HCT116 (cell line): Measurements from ENCODE around the gene GNS. TPM values are rescaled to one million over a fixed set of nuclear protein-coding genes. Genes with fewer than 3 reads are reported as not detected.
A peak's percentile ranks its signal among the peaks of the same experiment; 100 is the strongest.
"Not testable (repeated sequence)": the region's sequence is repeated elsewhere in the genome, so short reads cannot be mapped to it uniquely, and the experiment has no call there.

ENCODE experiments used
- ATAC-seq: fragments of 200-7000 bp; cut with Tn5 transposase; 2 replicates; pipeline ENCODE4 v1.9.1; 2020; ENCODE audit warnings: mild to moderate bottlenecking, moderate library complexity
- BruUV-seq: library from RNA; stranded (reverse); fragments of 400-500 nt; replicated peaks from 2 replicates; lab custom pipeline; 2021; lab: Mats Ljungman, UMichigan
- CTCF ChIA-PET: fragments of 300-600 bp; sonication (Branson Sonifier 250); formaldehyde crosslinking; loops from one replicate; lab custom pipeline; 2021; ENCODE audit warnings: antibody characterized with exemption; lab: Charles Lee
- POLR2A ChIA-PET: fragments of 300-600, 350-600 bp; sonication (Branson Sonifier 250); formaldehyde crosslinking; loops from one replicate; lab custom pipeline; 2021; ENCODE audit warnings: antibody characterized with exemption; lab: Charles Lee
- RAD21 ChIA-PET, 2 experiments: fragments of 300-600 bp; sonication (Branson Sonifier 250); formaldehyde crosslinking; loops; one replicate each; lab custom pipeline; 2023; ENCODE audit warnings: low total read pairs in 2 of 2; ENCODE audit not compliant: uncharacterized antibody in 2 of 2, unreplicated experiment in 2 of 2, low non-redundant PET in 1 of 2; lab: Charles Lee
- DNase-seq: peaks from one replicate; pipeline ENCODE4 v3.0.0-alpha.2; 2010; ENCODE audit warnings: low read depth, low spot score
- H2AFZ ChIP-seq: fragments of 200-600 bp; shearing (Covaris generic), sonication (generic); 2 replicates; pipeline ENCODE4 v1.6.1; 2017; ENCODE audit warnings: low read depth, mixed run types, mixed read lengths, antibody characterized with exemption, low read length; ENCODE audit not compliant: poor library complexity, severe bottlenecking
- H3K27ac ChIP-seq: 2 replicates; pipeline ENCODE4 v1.5.1; 2012; ENCODE audit warnings: low read depth, low read length
- H3K27me3 ChIP-seq: fragments of 200-600 bp; sonication (generic); 2 replicates; pipeline ENCODE4 v1.6.1; 2016; ENCODE audit warnings: mixed run types, low read length, mixed read lengths; ENCODE audit not compliant: insufficient read depth
- H3K36me3 ChIP-seq, 2 experiments: fragments of 200-500 bp in 1 of 2; fragments of 200-600 bp in 1 of 2; sonication (Bioruptor generic) in 1 of 2; sonication (generic) in 1 of 2; 2 replicates each; pipeline versions ENCODE4 v1.5.1 to v1.6.1; 2014 to 2016; ENCODE audit warnings: low read length in 2 of 2, inconsistent platforms in 1 of 2, mixed read lengths in 1 of 2, mixed run types in 1 of 2; ENCODE audit not compliant: insufficient read depth in 2 of 2, control insufficient read depth in 1 of 2
- H3K4me1 ChIP-seq, 2 experiments: fragments of 200-600 bp in 1 of 2; sonication (generic) in 1 of 2; 2 replicates each; pipeline versions ENCODE4 v1.5.1 to v1.6.1; 2012 to 2017; ENCODE audit warnings: low read length in 2 of 2, inconsistent platforms in 1 of 2, mild to moderate bottlenecking in 1 of 2, mixed read lengths in 1 of 2, mixed run types in 1 of 2, moderate library complexity in 1 of 2; ENCODE audit not compliant: insufficient read depth in 2 of 2, control insufficient read depth in 1 of 2
- H3K4me2 ChIP-seq: fragments of 200-600 bp; sonication (generic); 2 replicates; pipeline ENCODE4 v1.6.1; 2017; ENCODE audit warnings: mixed run types, low read length, mixed read lengths
- H3K4me3 ChIP-seq, 2 experiments: fragments of 200-600 bp in 1 of 2; sonication (generic) in 1 of 2; replicated peaks in 1 of 2; 2 replicates each; pipeline ENCODE4 v1.5.1; 2011 to 2016; ENCODE audit warnings: low read length in 2 of 2, control low read depth in 1 of 2, low read depth in 1 of 2, mild to moderate bottlenecking in 1 of 2, mixed read lengths in 1 of 2, mixed run types in 1 of 2
- H3K79me2 ChIP-seq: fragments of 200-600 bp; sonication (generic); 2 replicates; pipeline ENCODE4 v1.6.1; 2017; ENCODE audit warnings: mild to moderate bottlenecking, mixed run types, low read length, moderate library complexity, mixed read lengths; ENCODE audit not compliant: insufficient read depth
- H3K9ac ChIP-seq: fragments of 200-600 bp; sonication (generic); 2 replicates; pipeline ENCODE4 v1.6.1; 2016; ENCODE audit warnings: low read length, mixed read lengths
- H3K9me2 ChIP-seq: fragments of 200-600 bp; sonication (generic), shearing (Covaris generic); 2 replicates; pipeline ENCODE4 v1.6.1; 2017; ENCODE audit warnings: mixed run types, mild to moderate bottlenecking, moderate library complexity; ENCODE audit not compliant: insufficient read depth
- H3K9me3 ChIP-seq, 2 experiments: fragments of 200-500 bp in 1 of 2; fragments of 200-600 bp in 1 of 2; sonication (Bioruptor generic) in 1 of 2; sonication (generic) in 1 of 2; 2 replicates each; pipeline ENCODE4 v1.6.1; 2014 to 2017; ENCODE audit warnings: low read length in 2 of 2, mixed read lengths in 2 of 2, inconsistent platforms in 1 of 2, low read depth in 1 of 2, mild to moderate bottlenecking in 1 of 2, mixed run types in 1 of 2, moderate library complexity in 1 of 2; ENCODE audit not compliant: control insufficient read depth in 1 of 2, insufficient read depth in 1 of 2
- H4K20me1 ChIP-seq: fragments of 200-600 bp; sonication (generic), shearing (Covaris generic); 2 replicates; pipeline ENCODE4 v1.6.1; 2017; ENCODE audit warnings: mixed run types, mild to moderate bottlenecking, moderate library complexity; ENCODE audit not compliant: insufficient read depth
- CBX3 ChIP-seq: IDR thresholded peaks from 2 replicates; pipeline ENCODE4 v1.6.1; 2012; ENCODE audit warnings: low read depth
- CEBPB ChIP-seq: IDR thresholded peaks from 2 replicates; pipeline ENCODE4 v1.6.1; 2012; ENCODE audit warnings: low read depth
- CTCF ChIP-seq, 3 experiments: fragments of 200-600 bp in 1 of 3; sonication (generic) in 1 of 3; IDR thresholded peaks in 2 of 3; conservative IDR thresholded peaks in 1 of 3; 2 replicates each; pipeline ENCODE4 v1.5.1; 2012 to 2017; ENCODE audit warnings: low read depth in 2 of 3, low read length in 2 of 3, antibody characterized with exemption in 1 of 3, borderline replicate concordance in 1 of 3, control low read depth in 1 of 3, mild to moderate bottlenecking in 1 of 3, mixed read lengths in 1 of 3, mixed run types in 1 of 3, moderate library complexity in 1 of 3; ENCODE audit not compliant: insufficient read depth in 1 of 3
- EGR1 ChIP-seq: IDR thresholded peaks from 2 replicates; pipeline ENCODE4 v1.6.1; 2012; ENCODE audit warnings: low read depth
- ELF1 ChIP-seq: IDR thresholded peaks from 2 replicates; pipeline ENCODE4 v1.6.1; 2012; ENCODE audit warnings: low read depth, borderline replicate concordance
- EZH2 ChIP-seq: fragments of 200-600 bp; sonication (generic); IDR thresholded peaks from 2 replicates; pipeline ENCODE4 v1.6.1; 2017; ENCODE audit warnings: antibody characterized with exemption, mixed run types
- FOSL1 ChIP-seq: IDR thresholded peaks from 2 replicates; pipeline ENCODE4 v1.6.1; 2012; ENCODE audit warnings: low read depth
- POLR2A ChIP-seq: IDR thresholded peaks from 2 replicates; pipeline ENCODE4 v1.7.0; 2011; ENCODE audit warnings: borderline replicate concordance; ENCODE audit not compliant: insufficient read depth, insufficient read length; ENCODE audit errors: extremely low read depth
- POLR2AphosphoS5 ChIP-seq: IDR thresholded peaks from 2 replicates; pipeline ENCODE4 v1.6.1; 2011; ENCODE audit warnings: mild to moderate bottlenecking, low read depth, low read length, moderate library complexity
- REST ChIP-seq: IDR thresholded peaks from 2 replicates; pipeline ENCODE4 v1.6.1; 2012; ENCODE audit warnings: low read depth
- SIN3A ChIP-seq: IDR thresholded peaks from 2 replicates; pipeline ENCODE4 v1.6.1; 2012; ENCODE audit warnings: low read depth
- SP1 ChIP-seq: IDR thresholded peaks from 2 replicates; pipeline ENCODE4 v1.6.1; 2012; ENCODE audit warnings: low read depth
- SRF ChIP-seq: IDR thresholded peaks from 2 replicates; pipeline ENCODE4 v1.6.1; 2012; ENCODE audit warnings: low read depth
- TCF7L2 ChIP-seq: IDR thresholded peaks from 2 replicates; pipeline ENCODE4 v1.7.0; 2011; ENCODE audit warnings: borderline replicate concordance, inconsistent platforms; ENCODE audit not compliant: insufficient read depth, insufficient read length; ENCODE audit errors: extremely low read depth
- YY1 ChIP-seq: IDR thresholded peaks from 2 replicates; pipeline ENCODE4 v1.6.1; 2011; ENCODE audit warnings: low read length, low read depth, moderate library complexity, mild to moderate bottlenecking; ENCODE audit not compliant: insufficient replicate concordance; ENCODE audit errors: extremely low read depth
- ZFX ChIP-seq: fragments of 450-650 bp; IDR thresholded peaks from 2 replicates; pipeline ENCODE4 v1.6.1; 2017
- ZNF274 ChIP-seq: fragments of 200-500 bp; sonication (Bioruptor generic); IDR thresholded peaks from 2 replicates; pipeline ENCODE4 v1.6.1; 2014; ENCODE audit warnings: mild to moderate bottlenecking, low read depth, low read length, inconsistent platforms
- intact Hi-C: fragments of 100-400 bp; cut with micrococcal nuclease; formaldehyde crosslinking; loops from 2 replicates; pipeline ENCODE4 v1.10.0; 2022
- total RNA-seq: library from RNA; stranded (reverse); gene quantifications from one replicate; pipeline ENCODE4 v1.2.1, GENCODE V29; 2021; ENCODE audit not compliant: unreplicated experiment

Gene GNS
- total RNA-seq, 1 experiment from 2014 or later, result 45.7 TPM

GRCh38 chr12:64775147-64775736, 16.0 kb upstream of the GNS start:
- H3K27me3 ChIP-seq, H3K9me3 ChIP-seq, intact Hi-C loops, ATAC-seq, H3K9me2 ChIP-seq, H2AFZ ChIP-seq, H3K4me1 ChIP-seq, BruUV-seq, CTCF ChIA-PET, H3K4me3 ChIP-seq, H3K36me3 ChIP-seq, H4K20me1 ChIP-seq, H3K27ac ChIP-seq, POLR2A ChIA-PET, H3K79me2 ChIP-seq, H3K4me2 ChIP-seq, RAD21 ChIA-PET, H3K9ac ChIP-seq, DNase-seq: not testable (repeated sequence)
- TF ChIP-seq CBX3, result peak; percentile 18; the same call in 1 of the 2 replicates

DNA sequence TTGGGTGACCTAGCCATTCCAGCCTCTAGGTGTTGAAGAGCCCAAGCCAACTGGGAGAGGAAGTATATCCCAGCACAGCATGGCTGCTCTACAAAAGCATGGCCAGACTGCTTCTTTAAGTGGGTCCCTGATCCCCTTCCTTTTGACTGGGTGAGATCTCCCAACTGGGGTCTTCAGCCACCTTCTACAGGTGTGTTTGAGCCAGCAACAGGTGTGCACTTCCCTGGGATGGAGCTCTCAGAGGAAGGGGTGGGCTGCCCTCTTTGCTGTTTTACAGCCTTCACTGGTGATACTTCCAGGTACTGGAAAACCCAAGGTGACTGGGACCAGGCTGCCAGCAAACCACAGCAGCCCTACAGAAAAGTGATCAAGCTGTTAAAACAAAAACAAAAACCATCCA, 14.2 kb upstream of the GNS start:
- no peak overlapping the region for H2AFZ ChIP-seq
- H3K9me2 ChIP-seq, result no peaks in the 10 kb centered on the region
- no peak overlapping the region for H3K4me2 ChIP-seq
- H3K9ac ChIP-seq, result no peak overlapping the region
- no peaks in the 10 kb centered on the region for H3K79me2 ChIP-seq
- no peaks in the 10 kb centered on the region; the same call in 1 of the 2 replicates for H4K20me1 ChIP-seq
- no peaks in the 10 kb centered on the region for H3K9me3 ChIP-seq
- H3K4me1 ChIP-seq, result no peaks in the 10 kb centered on the region
- ChIA-PET RAD21 (no interaction called here), CTCF (no interaction called here), POLR2A (no interaction called here)
- intact Hi-C loops, result no loop called here
- no peak overlapping the region for H3K27ac ChIP-seq
- no peak for ATAC-seq
- no peaks in the 10 kb centered on the region for H3K27me3 ChIP-seq
- H3K4me3 ChIP-seq, result no peak overlapping the region
- no peak for DNase-seq
- no TSS peak for BruUV-seq
- TF ChIP-seq EGR1 (no peak), REST (no peak), ZFX (no peak), CTCF (IDR thresholded peaks at IDR 0.05 in 2 of 3, conservative IDR thresholded peaks at IDR 0.05 in 1 of 3; ENCODE audit: borderline replicate concordance in 1 of 3, insufficient read depth in 1 of 3, low read depth in 2 of 3, low read length in 2 of 3) (no peak), ELF1 (no peak), FOSL1 (no peak), POLR2AphosphoS5 (no peak), EZH2 (no peak), SP1 (no peak), CEBPB (no peak), ZNF274 (no peak), SRF (no peak), YY1 (no peak), SIN3A (no peak), TCF7L2 (no peak), POLR2A (no peak)
- TF ChIP-seq, all 23 proteins: peak for 0
- no peaks in the 10 kb centered on the region for H3K36me3 ChIP-seq
